GM12875 (cell line): ENCODE results near the gene EML6.

ENCODE experiments used
- H3K4me3 ChIP-seq: one replicate; pipeline ENCODE4 v1.5.1; 2011; ENCODE audit warnings: low read depth, low read length, control low read depth
- TF ChIP-seq, protein P1 (sequence below): IDR thresholded peaks from 2 replicates; pipeline ENCODE4 v1.5.1; 2011; ENCODE audit warnings: low read depth, mild to moderate bottlenecking, control low read depth, inconsistent platforms, low read length, moderate library complexity, borderline replicate concordance; ENCODE audit not compliant: insufficient read depth

The EML6 gene

DNA sequence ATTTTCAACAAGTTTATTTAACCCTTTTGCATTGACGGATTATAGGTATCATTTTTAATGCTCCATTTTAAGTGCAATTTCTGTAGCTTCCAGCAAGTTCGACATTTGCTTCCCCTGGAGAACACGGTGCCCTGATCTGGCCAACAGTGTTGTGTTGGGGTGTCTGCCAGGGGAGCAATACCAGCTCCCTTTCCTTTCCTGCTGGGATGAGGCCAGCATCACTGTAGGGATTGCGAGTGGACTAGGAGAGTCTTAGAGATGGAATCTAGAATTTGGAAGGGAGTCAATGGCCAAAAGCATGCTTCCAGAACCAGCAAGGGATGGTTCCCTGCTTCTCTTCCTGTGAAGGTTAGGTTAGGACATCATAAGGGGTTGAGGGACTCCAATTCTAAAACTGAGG lies 191.6 kb downstream of the EML6 start:
- TF ChIP-seq, protein P1, sequence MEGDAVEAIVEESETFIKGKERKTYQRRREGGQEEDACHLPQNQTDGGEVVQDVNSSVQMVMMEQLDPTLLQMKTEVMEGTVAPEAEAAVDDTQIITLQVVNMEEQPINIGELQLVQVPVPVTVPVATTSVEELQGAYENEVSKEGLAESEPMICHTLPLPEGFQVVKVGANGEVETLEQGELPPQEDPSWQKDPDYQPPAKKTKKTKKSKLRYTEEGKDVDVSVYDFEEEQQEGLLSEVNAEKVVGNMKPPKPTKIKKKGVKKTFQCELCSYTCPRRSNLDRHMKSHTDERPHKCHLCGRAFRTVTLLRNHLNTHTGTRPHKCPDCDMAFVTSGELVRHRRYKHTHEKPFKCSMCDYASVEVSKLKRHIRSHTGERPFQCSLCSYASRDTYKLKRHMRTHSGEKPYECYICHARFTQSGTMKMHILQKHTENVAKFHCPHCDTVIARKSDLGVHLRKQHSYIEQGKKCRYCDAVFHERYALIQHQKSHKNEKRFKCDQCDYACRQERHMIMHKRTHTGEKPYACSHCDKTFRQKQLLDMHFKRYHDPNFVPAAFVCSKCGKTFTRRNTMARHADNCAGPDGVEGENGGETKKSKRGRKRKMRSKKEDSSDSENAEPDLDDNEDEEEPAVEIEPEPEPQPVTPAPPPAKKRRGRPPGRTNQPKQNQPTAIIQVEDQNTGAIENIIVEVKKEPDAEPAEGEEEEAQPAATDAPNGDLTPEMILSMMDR: no peak
- no peak overlapping the region for H3K4me3 ChIP-seq

DNA sequence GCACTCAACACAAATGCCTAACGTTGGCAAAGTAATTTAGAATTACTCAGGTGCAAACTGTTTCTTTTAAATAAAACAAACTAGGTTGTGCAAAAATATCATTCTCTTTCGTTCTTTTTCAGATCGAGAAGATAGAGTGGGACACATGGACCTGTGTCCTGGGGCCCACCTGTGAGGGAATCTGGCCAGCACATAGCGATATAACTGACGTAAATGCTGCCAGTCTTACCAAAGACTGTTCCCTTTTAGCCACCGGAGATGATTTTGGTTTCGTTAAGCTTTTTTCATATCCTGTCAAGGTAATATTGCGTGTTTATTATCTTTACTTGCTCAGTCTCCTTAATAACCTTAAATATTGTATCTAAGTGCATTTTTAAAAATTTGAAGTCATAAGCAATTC lies 193.2 kb downstream of the EML6 start:
- no peak overlapping the region for H3K4me3 ChIP-seq
- TF ChIP-seq, protein P1: no peak

DNA sequence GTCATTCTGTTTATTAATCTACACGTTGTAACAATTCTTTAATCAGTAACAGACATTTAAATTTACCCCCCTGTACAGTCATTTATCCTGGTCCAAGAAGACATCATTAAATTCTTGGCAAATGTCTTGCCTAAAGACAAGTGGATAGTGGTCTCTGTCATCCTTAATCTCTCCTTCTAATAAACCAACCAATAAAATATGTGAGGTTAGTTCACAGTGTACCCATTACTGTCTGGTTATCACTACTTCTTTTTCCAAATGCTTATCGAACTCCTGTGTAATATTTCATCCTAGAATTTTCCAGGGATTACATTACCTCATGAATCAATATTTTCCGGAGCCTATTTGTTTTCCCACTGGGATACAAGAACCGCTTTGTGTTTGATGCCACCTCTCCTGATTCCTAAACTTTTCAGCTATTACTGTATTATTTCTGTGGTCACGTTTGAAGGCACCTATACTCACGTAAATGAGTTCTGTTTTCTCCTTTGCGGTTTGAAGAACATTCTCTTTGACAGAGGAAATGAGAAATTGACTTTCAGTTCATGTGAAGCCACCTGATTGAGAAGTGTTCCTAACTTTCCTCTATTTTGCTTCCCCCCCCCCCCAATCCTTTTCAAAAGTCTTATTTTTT lies 195.3 kb downstream of the EML6 start:
- H3K4me3 ChIP-seq: no peak overlapping the region
- TF ChIP-seq, protein P1: no peak

DNA sequence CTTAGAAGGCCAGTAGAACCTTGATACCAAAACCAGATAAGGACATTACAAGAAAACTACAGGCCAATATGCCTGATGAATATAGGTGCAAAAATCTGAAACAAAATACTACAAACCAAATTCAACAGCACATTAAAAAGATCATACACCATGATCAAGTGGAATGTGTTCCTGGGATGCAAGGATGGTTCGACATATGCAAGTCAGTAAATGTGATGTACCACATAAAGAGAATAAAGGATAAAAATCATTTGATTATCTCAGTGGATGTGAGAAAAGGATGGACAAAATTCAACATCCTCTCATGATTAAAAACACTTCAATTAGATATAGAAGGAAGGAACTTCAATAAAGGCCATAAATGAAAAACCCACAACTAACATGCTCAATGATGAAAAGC lies 197.2 kb downstream of the EML6 start:
- no peak overlapping the region for H3K4me3 ChIP-seq
- TF ChIP-seq, protein P1: no peak

DNA sequence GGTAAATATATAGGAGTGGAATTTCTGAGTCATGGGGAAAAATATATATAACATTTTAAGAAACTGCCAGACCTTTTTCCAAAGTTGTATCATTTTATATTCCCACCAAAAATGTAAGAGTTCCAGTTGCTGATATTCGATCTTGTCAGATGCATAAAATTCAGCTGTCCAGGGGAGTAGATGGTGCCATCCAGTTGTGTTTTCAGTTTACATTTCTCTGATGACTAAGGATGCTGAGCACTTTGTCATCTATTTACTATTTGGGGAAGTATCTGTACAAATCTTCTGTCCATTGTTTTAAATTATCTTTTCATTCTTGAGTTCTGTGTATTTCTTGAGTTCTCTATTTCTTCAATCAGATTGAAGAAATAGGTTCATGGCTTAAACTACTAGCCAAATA lies 200.7 kb downstream of the EML6 start:
- H3K4me3 ChIP-seq: no peak overlapping the region
- TF ChIP-seq, protein P1: no peak

DNA sequence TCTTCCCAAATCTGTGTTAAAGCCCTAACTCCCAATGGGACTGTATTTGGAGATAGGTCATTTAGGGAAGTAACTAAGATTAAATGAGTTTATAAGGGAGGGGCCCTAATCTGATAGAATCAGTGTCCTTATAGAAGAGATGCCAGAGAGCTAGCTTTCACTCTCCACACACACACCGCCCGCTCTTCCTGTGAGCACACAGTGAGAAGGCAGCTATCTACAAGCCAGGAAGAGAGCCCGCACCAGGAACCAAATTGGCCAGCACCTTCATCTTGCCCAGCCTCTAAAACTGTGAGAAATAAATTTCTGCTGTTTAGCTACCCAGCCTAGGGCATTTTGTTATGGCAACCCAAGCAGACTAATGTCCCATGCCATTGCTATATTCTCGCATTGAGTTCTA lies 201.6 kb downstream of the EML6 start:
- TF ChIP-seq, protein P1: no peak
- no peak overlapping the region for H3K4me3 ChIP-seq

DNA sequence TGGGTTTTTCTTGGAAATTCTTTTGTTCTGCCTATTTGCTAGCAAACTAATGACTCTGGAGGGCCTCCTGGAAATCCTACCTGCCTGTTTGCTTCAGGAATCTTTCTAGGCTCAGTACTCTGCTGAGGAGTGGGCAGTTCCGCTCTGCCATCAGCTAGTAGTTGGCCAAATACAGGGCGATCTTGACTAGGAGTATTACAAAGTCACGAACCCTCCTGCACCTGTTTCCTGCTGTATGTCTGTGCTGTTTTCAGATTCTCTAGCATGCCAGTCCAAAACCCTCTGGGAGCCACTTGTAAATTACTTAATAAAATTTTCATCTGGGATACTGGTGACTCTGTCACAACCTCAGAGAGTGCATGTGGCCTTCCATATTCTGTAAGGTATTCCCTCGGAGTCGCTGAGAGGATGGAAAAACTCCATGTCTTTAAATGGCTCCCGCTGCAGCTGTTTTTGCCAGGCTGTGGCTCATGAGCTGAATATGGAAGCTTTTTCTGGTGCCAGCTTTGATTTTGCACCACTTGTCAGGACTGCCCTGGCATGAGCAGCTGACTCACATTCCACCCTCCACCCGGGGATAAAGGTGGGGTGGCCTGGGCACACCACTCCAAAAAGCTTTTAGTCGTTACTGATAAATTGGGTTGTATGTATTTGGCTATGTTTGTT lies 203.8 kb downstream of the EML6 start:
- TF ChIP-seq, protein P1: no peak
- H3K4me3 ChIP-seq: no peak overlapping the region
